Body of pancreas (tissue), 4 donors: ENCODE measurements around the gene CACNA1C.

Source experiments
- POLR2A ChIP-seq, 3 donors: fragments of 450-650 bp; IDR thresholded peaks; one replicate each; pipeline ENCODE4 v1.6.1; 2016; ENCODE audit warnings: antibody characterized with exemption in 3 of 3, mild to moderate bottlenecking in 2 of 3
- TF ChIP-seq, protein P1 (sequence below), 7 experiments: fragments of 450-650 bp in 4 of 7; fragments of 200-600 bp in 3 of 7; sonication (generic) in 3 of 7; IDR thresholded peaks; one replicate each; pipeline ENCODE4 v1.5.1; 2016 to 2019; ENCODE audit warnings: antibody characterized with exemption in 7 of 7

DNA sequence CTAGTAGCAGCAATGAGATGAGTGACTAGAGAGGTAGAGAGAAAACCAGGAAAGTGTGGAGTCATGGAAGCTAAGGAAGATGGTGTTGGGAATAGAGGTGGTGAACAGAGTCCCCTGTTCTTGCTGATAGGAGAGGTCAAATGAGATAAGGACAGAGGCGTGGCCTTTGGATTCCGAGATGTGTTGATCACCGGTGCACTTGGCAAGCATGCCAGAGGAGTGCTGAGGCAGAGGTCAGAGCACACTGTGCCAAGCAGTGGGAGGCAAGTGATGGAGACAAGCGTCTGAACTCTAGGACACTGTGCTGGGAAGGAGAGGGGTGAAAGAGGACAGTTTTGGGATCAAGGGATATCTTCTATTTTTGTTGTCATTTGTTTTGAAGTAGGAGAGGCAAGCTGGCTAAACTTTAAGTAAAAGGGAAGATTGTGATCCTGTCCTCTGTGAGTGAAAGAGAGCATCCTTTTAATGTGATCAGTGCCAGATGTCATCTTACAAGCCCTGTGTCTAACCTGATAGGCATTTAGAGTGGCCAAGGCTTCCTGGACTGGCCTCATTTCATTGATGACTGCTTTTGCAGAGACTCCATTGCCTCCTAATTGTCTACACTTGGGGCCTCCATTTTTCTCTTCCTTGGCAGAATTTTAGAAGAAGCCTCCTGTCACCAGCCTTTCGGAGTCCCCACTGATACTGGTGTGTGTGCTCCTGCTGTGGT lies 336.4 kb downstream of the CACNA1C start:
- TF ChIP-seq POLR2A (IDR thresholded peaks at IDR 0.05), result no peak
- TF ChIP-seq, protein P1, sequence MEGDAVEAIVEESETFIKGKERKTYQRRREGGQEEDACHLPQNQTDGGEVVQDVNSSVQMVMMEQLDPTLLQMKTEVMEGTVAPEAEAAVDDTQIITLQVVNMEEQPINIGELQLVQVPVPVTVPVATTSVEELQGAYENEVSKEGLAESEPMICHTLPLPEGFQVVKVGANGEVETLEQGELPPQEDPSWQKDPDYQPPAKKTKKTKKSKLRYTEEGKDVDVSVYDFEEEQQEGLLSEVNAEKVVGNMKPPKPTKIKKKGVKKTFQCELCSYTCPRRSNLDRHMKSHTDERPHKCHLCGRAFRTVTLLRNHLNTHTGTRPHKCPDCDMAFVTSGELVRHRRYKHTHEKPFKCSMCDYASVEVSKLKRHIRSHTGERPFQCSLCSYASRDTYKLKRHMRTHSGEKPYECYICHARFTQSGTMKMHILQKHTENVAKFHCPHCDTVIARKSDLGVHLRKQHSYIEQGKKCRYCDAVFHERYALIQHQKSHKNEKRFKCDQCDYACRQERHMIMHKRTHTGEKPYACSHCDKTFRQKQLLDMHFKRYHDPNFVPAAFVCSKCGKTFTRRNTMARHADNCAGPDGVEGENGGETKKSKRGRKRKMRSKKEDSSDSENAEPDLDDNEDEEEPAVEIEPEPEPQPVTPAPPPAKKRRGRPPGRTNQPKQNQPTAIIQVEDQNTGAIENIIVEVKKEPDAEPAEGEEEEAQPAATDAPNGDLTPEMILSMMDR (IDR thresholded peaks at IDR 0.05), result no peak
